ENCODE results near the gene ATP2A2. TPM values are rescaled to one million over a fixed set of nuclear protein-coding genes. Genes with fewer than 3 reads are reported as not detected.
A peak's percentile ranks its signal among the peaks of the same experiment; 100 is the strongest.

Gene ATP2A2
- total RNA-seq: 100 to 1,000 TPM in 2 of 5 experiments, 10 to 100 TPM in 3; 81.4 to 160 (median 83.9) TPM
- 1 to 10 TPM; 2.1 to 2.5 TPM for polyA plus RNA-seq
- total RNA-seq: 88.2 reads per million, percentile 82 among the genes with 10 or more reads in this experiment

DNA sequence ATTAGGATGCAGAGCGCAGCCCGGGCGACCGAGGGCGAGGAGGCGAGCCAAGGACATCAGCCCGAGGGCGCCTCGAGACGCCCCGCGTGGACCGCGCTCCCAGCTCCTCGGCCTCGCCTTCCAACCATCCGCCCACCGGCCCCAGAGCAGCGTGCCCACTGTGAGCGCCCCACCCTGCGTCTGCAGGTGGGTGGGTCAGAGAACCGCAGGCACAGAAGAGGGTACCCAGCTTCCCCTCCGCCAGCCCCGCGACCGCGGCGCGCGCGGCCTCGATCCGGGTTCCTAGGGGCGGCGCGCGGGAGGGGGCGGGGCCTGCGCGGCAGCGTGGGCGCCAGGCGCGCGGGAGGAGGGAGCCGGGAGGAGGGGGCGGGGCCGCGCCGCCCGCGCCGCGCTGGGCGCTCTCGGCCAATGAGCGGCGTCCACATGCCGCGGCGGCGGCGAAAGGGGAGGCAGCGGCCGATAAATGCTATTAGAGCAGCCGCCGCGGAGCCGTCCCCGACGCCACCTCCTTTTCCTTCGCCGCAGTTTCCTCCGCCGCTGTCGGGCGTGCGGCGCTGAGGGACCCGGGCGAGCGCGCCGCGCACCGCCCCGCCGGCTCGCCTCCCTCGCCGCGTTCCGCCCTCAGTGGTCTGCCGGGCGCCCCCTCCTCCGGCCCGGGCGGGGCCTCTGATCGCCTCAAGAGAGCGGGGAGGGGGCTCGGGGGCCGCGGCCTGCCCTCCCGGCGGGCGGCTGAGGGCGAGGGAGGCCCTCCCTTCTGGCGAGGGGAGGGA, at the start of gene ATP2A2:
TSS of gene ATP2A2 (plus strand) at position 469 of the 770 bp plus-strand sequence. CDS start 543 bp downstream, outside the sequence.
- H3K36me3 ChIP-seq (ENCODE audit: control insufficient read depth in 2 of 3, insufficient read depth in 3 of 3, low read length in 3 of 3): peaks cover 0 to 8% (median 0%) of the 10 kb centered on the region in 3 experiments
- peaks cover 12 to 27% of the 10 kb centered on the region in 2 donors for H3K4me1 ChIP-seq (ENCODE audit: control insufficient read depth in 2 of 2, insufficient read depth in 2 of 2, low read length in 2 of 2)
- peaks cover 0 to 11% (median 0%) of the 10 kb centered on the region in 5 donors for H3K27me3 Mint-ChIP-seq
- H3K4me1 Mint-ChIP-seq: peaks cover 39 to 50% (median 48%) of the 10 kb centered on the region in 7 donors
- H3K27ac ChIP-seq (ENCODE audit: low read depth, low read length): peak within 1 kb of the TSS; percentile 92
- POLR2A ChIA-PET: interaction anchor here (0.6 to 2.5 kb wide), 10 partner anchors 9 to 1718 kb away, joined by 3 to 7 read pairs (median 4); partner anchors contain the start of genes ARPC3, FAM216A, GPN3 and IFT81
- CTCF ChIA-PET: interaction anchor here (0.8 to 1.6 kb wide), 3 partner anchors 12 to 150 kb away, joined by 3 read pairs; no protein-coding TSS in a partner anchor
- H3K4me3 ChIP-seq (ENCODE audit: low read length): peak within 1 kb of the TSS; percentile 83
- H3K9me3 Mint-ChIP-seq: no peaks in the 10 kb centered on the region
- DNase-seq (peak; percentile 87 to 93 (median 91)), ATAC-seq (peak; percentile 96)
- no peaks in the 10 kb centered on the region for H3K9me3 ChIP-seq (ENCODE audit: control insufficient read depth in 2 of 3, low read length in 3 of 3)
- peak within 1 kb of the TSS; percentile 87 to 96 (median 93) for H3K4me3 Mint-ChIP-seq
- no peaks in the 10 kb centered on the region for H3K27me3 ChIP-seq (ENCODE audit: control insufficient read depth in 2 of 2, insufficient read depth in 2 of 2, low read length in 2 of 2)
- H3K27ac Mint-ChIP-seq: peak within 1 kb of the TSS; percentile 84 to 93 (median 89)
- intact Hi-C loops (cut with micrococcal nuclease): loop anchor here (1.0 to 10.0 kb wide), 16 partner anchors 122 to 709 kb away; partner anchors contain the start of genes ANAPC7 (in 2 of the 2), GIT2 (in 2 of the 2), IFT81 (in 2 of the 2) and PPP1CC (in 2 of the 2)
- H3K36me3 Mint-ChIP-seq: peaks cover 0 to 31% (median 6%) of the 10 kb centered on the region in 5 donors

DNA sequence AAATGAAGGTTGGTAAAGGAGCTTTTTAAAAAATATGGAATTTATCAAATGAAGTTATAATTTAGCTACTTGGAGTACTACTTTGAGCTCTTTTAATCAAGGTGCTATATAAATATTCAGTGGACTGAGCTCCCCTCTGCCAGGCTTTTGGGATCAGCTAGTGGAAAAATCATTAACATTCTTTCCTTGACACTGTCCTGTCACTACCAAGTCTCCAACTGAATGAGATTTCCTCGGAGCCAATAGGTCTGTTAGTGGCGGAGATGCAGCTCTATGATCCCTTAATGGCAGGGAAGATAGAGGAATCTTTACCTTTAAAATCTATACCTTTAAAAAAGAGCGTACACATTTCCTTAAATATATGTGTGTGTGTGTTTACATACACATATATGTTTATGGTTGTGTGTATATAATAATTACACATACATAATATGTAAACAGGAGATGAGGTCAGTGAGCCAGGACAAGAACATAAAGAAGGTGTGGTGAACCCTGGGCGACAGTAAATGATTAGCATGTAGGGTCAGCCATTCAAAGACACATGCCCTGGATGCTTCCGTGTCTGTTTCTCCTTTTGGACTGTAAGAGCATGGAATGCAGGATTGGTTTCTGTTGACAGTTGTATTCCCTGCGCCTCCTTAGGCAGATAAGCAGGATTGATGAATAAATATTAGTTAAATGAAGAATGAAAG, 47.7 kb upstream of the ATP2A2 start:
- Histone ChIP-seq H3K4me3 (ENCODE audit: low read length) (no peak overlapping the region), H3K27me3 (ENCODE audit: control insufficient read depth in 2 of 2, insufficient read depth in 2 of 2, low read length in 2 of 2) (no peaks in the 10 kb centered on the region), H3K27ac (ENCODE audit: low read depth, low read length) (no peak overlapping the region), H3K36me3 (ENCODE audit: control insufficient read depth in 2 of 3, insufficient read depth in 3 of 3, low read length in 3 of 3) (no peaks in the 10 kb centered on the region), H3K9me3 (ENCODE audit: control insufficient read depth in 2 of 3, low read length in 3 of 3) (no peaks in the 10 kb centered on the region), H3K4me1 (ENCODE audit: control insufficient read depth in 2 of 2, insufficient read depth in 2 of 2, low read length in 2 of 2) (no peaks in the 10 kb centered on the region)
- peaks cover 0 to 28% (median 0%) of the 10 kb centered on the region in 5 donors for H3K27me3 Mint-ChIP-seq
- peaks cover 0 to 8% (median 0%) of the 10 kb centered on the region in 7 donors for H3K4me1 Mint-ChIP-seq
- no peaks in the 10 kb centered on the region for H3K36me3 Mint-ChIP-seq
- no peak overlapping the region for H3K27ac Mint-ChIP-seq
- DNase-seq (no peak), ATAC-seq (no peak)
- intact Hi-C loops (cut with micrococcal nuclease): no loop called here
- H3K9me3 Mint-ChIP-seq: no peaks in the 10 kb centered on the region
- H3K4me3 Mint-ChIP-seq: no peak overlapping the region
- ChIA-PET POLR2A (no interaction called here), CTCF (no interaction called here)

DNA sequence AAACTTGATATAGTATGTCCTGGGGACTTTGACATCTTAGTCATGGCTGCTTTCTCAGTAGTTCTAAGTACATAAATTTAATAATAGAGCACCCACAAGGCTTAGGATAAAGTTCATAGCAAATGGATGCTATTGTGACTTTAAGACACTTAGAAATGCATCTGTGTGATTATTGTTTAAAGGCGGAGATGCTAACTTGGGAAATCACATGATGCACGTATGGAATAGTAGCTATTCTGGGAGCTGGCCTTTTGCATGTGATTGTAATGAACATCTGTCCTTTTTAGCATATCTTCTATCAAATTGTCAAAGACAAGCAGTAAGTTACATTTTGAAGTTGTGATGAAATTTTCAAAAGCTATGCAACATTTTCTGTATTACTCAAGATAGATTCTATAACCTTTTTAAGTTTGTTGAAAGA, 46.7 kb upstream of the ATP2A2 start:
- ChIA-PET CTCF (interaction anchor here (0.6 to 0.8 kb wide), 2 partner anchors 27 to 1257 kb away, joined by 3 read pairs; no protein-coding TSS in a partner anchor), POLR2A (no interaction called here)
- Histone ChIP-seq H3K4me1 (ENCODE audit: control insufficient read depth in 2 of 2, insufficient read depth in 2 of 2, low read length in 2 of 2) (no peaks in the 10 kb centered on the region), H3K36me3 (ENCODE audit: control insufficient read depth in 2 of 3, insufficient read depth in 3 of 3, low read length in 3 of 3) (no peaks in the 10 kb centered on the region), H3K9me3 (ENCODE audit: control insufficient read depth in 2 of 3, low read length in 3 of 3) (no peaks in the 10 kb centered on the region), H3K27me3 (ENCODE audit: control insufficient read depth in 2 of 2, insufficient read depth in 2 of 2, low read length in 2 of 2) (no peaks in the 10 kb centered on the region), H3K4me3 (ENCODE audit: low read length) (no peak overlapping the region), H3K27ac (ENCODE audit: low read depth, low read length) (no peak overlapping the region)
- DNase-seq (no peak), ATAC-seq (no peak)
- H3K36me3 Mint-ChIP-seq: no peaks in the 10 kb centered on the region
- no peak overlapping the region for H3K27ac Mint-ChIP-seq
- H3K4me1 Mint-ChIP-seq: peaks cover 0 to 8% (median 0%) of the 10 kb centered on the region in 7 donors
- intact Hi-C loops (cut with micrococcal nuclease): no loop called here
- H3K27me3 Mint-ChIP-seq: peaks cover 0 to 25% (median 0%) of the 10 kb centered on the region in 5 donors
- H3K9me3 Mint-ChIP-seq: no peaks in the 10 kb centered on the region
- no peak overlapping the region for H3K4me3 Mint-ChIP-seq

DNA sequence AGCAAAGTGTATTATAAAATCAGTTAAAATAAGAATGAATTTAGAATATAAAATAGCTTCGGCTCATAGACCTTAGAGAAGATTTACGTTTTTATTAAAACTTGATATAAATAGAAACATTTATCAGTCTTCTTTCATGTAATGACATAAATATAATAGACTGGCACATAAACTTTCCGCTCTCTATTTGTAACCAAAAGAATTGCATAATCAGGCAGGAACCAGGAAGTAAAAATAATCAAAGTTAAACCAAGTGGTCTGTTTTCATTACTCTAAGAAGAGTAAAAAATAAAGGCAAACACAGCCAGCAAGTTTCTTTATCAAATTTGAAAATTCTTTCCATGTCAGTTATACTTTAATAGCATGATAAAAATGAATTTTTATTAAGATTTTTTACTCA, 46.3 kb upstream of the ATP2A2 start:
- Mint-ChIP-seq H3K27ac (no peak overlapping the region), H3K4me1 (peaks cover 0 to 8% (median 0%) of the 10 kb centered on the region in 7 donors), H3K27me3 (peaks cover 0 to 23% (median under 1%) of the 10 kb centered on the region in 5 donors), H3K36me3 (no peaks in the 10 kb centered on the region), H3K4me3 (no peak overlapping the region), H3K9me3 (no peaks in the 10 kb centered on the region)
- POLR2A ChIA-PET: no interaction called here
- no peaks in the 10 kb centered on the region for H3K4me1 ChIP-seq (ENCODE audit: control insufficient read depth in 2 of 2, insufficient read depth in 2 of 2, low read length in 2 of 2)
- no peaks in the 10 kb centered on the region for H3K27me3 ChIP-seq (ENCODE audit: control insufficient read depth in 2 of 2, insufficient read depth in 2 of 2, low read length in 2 of 2)
- DNase-seq (no peak), ATAC-seq (no peak)
- H3K9me3 ChIP-seq (ENCODE audit: control insufficient read depth in 2 of 3, low read length in 3 of 3): no peaks in the 10 kb centered on the region
- no peak overlapping the region for H3K4me3 ChIP-seq (ENCODE audit: low read length)
- no peak overlapping the region for H3K27ac ChIP-seq (ENCODE audit: low read depth, low read length)
- intact Hi-C loops (cut with micrococcal nuclease): no loop called here
- no peaks in the 10 kb centered on the region for H3K36me3 ChIP-seq (ENCODE audit: control insufficient read depth in 2 of 3, insufficient read depth in 3 of 3, low read length in 3 of 3)
- CTCF ChIA-PET: interaction anchor here (0.6 to 0.8 kb wide), 2 partner anchors 27 to 1257 kb away, joined by 3 read pairs; no protein-coding TSS in a partner anchor

DNA sequence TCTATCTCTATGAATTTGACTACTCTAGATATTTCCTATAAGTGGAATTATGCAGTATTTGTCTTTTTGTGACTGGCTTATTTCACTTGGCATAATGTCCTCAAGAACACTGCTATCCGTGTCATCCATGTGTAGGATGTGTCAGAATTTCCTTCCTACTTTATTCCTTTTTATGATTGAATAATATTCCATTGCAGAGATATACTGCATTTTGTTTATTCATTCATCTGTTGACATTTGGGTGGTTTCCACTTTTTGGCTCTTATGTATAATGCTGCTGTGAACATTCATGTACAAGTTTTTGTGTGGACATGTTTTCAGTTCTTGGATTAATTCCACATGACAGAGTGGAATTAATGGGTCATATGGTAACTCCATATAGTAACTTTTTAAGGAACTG, 45.7 kb upstream of the ATP2A2 start:
- Mint-ChIP-seq H3K4me1 (peaks cover 0 to 8% (median 0%) of the 10 kb centered on the region in 7 donors), H3K27me3 (peaks cover 0 to 26% (median 6%) of the 10 kb centered on the region in 5 donors), H3K36me3 (no peaks in the 10 kb centered on the region), H3K9me3 (no peaks in the 10 kb centered on the region), H3K4me3 (peak overlapping the region in 1 of 10 donors; percentile 55), H3K27ac (no peak overlapping the region)
- no peaks in the 10 kb centered on the region for H3K9me3 ChIP-seq (ENCODE audit: control insufficient read depth in 2 of 3, low read length in 3 of 3)
- no peak for ATAC-seq
- ChIA-PET CTCF (no interaction called here), POLR2A (no interaction called here)
- H3K36me3 ChIP-seq (ENCODE audit: control insufficient read depth in 2 of 3, insufficient read depth in 3 of 3, low read length in 3 of 3): no peaks in the 10 kb centered on the region
- H3K27ac ChIP-seq (ENCODE audit: low read depth, low read length): no peak overlapping the region
- no peaks in the 10 kb centered on the region for H3K4me1 ChIP-seq (ENCODE audit: control insufficient read depth in 2 of 2, insufficient read depth in 2 of 2, low read length in 2 of 2)
- no peaks in the 10 kb centered on the region for H3K27me3 ChIP-seq (ENCODE audit: control insufficient read depth in 2 of 2, insufficient read depth in 2 of 2, low read length in 2 of 2)
- intact Hi-C loops (cut with micrococcal nuclease): no loop called here
- H3K4me3 ChIP-seq (ENCODE audit: low read length): no peak overlapping the region
- no peak for DNase-seq

DNA sequence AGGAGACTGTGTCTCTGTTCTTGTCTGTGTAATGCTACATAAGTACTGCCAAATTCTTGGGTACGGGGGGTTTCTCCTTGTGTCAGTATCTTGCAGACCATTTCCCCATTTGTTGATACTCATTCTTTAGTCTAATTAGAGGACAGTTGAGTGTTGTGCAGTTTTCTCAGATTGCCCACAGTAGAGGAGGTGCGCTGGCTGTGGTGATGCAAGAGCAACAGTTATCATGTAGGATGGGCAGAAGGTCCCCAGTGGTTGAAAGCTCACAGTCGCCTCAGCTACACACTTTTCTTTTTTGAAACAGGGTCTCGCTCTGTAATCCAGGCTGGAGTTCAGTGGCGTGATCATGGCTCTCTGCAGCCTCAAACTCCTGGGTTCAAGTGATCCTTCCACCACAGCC, 37.8 kb upstream of the ATP2A2 start:
- Mint-ChIP-seq H3K4me1 (no peaks in the 10 kb centered on the region), H3K36me3 (no peaks in the 10 kb centered on the region), H3K9me3 (no peaks in the 10 kb centered on the region), H3K4me3 (no peak overlapping the region), H3K27ac (no peak overlapping the region), H3K27me3 (peaks cover 0 to 12% (median 10%) of the 10 kb centered on the region in 5 donors)
- Histone ChIP-seq H3K36me3 (ENCODE audit: control insufficient read depth in 2 of 3, insufficient read depth in 3 of 3, low read length in 3 of 3) (no peaks in the 10 kb centered on the region), H3K27ac (ENCODE audit: low read depth, low read length) (no peak overlapping the region), H3K9me3 (ENCODE audit: control insufficient read depth in 2 of 3, low read length in 3 of 3) (no peaks in the 10 kb centered on the region), H3K27me3 (ENCODE audit: control insufficient read depth in 2 of 2, insufficient read depth in 2 of 2, low read length in 2 of 2) (no peaks in the 10 kb centered on the region), H3K4me3 (ENCODE audit: low read length) (no peak overlapping the region), H3K4me1 (ENCODE audit: control insufficient read depth in 2 of 2, insufficient read depth in 2 of 2, low read length in 2 of 2) (no peaks in the 10 kb centered on the region)
- ChIA-PET POLR2A (no interaction called here), CTCF (no interaction called here)
- DNase-seq (no peak), ATAC-seq (no peak)
- intact Hi-C loops (cut with micrococcal nuclease): no loop called here

Measured in naive thymus-derived CD4-positive, alpha-beta T cell (primary cell).